ENCODE measurements around the gene TFRC.
"Not testable (repeated sequence)": the region's sequence is repeated elsewhere in the genome, so short reads cannot be mapped to it uniquely, and the experiment has no call there.

TFRC gene

DNA sequence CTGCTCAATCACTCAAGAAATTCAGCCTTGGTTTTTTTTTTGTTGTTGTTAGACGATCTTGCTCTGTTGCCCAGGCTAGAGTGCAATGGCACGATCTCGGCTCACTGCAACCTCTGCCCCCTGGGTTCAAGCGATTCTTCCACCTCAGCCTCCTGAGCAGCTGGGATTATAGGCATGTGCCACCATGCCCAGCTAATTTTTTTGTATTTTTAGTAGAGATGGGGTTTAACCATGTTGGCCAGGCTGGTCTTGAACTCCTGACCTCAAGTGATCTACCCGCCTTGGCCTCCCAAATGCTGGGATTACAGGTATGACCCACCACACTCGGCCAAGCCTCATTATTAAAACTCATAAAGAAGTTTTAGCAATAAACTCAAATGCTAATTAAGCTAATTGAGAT is 25.5 kb downstream of the TFRC start:
- not testable (repeated sequence) for H3K9ac ChIP-seq (ENCODE audit: low read length); H2BK120ac ChIP-seq (ENCODE audit: low read depth, low read length); H3K23ac ChIP-seq (ENCODE audit: low read length in 2 of 2); H2BK5ac ChIP-seq (ENCODE audit: low read depth, low read length, poor library complexity, severe bottlenecking); H2AFZ ChIP-seq (ENCODE audit: low read depth, low read length); H3K27me3 ChIP-seq (ENCODE audit: control insufficient read depth in 1 of 2, insufficient read depth in 1 of 2, low read length in 2 of 2); H3K4ac ChIP-seq (ENCODE audit: low read depth in 1 of 2, low read length in 2 of 2); H3K14ac ChIP-seq (ENCODE audit: low read length in 2 of 2); H3K79me1 ChIP-seq (replicated peaks; ENCODE audit: low read length, poor library complexity, severe bottlenecking); H3K4me3 ChIP-seq (ENCODE audit: insufficient read depth in 1 of 2, low read depth in 1 of 2, low read length in 2 of 2); H3K4me1 ChIP-seq (ENCODE audit: control insufficient read depth, insufficient read depth, low read depth, low read length); H3K4me2 ChIP-seq (ENCODE audit: low read length, poor library complexity, severe bottlenecking); H2BK12ac ChIP-seq (ENCODE audit: low read length in 2 of 2); H3K9me3 ChIP-seq (ENCODE audit: control insufficient read depth, low read length); H2BK15ac ChIP-seq (ENCODE audit: low read depth, poor library complexity, severe bottlenecking); H3K27ac ChIP-seq (ENCODE audit: low read length, poor library complexity, severe bottlenecking); H4K91ac ChIP-seq (ENCODE audit: low read length); H3K18ac ChIP-seq (ENCODE audit: low read depth in 1 of 2, low read length in 2 of 2); H4K8ac ChIP-seq (ENCODE audit: low read length); H2AK5ac ChIP-seq (ENCODE audit: low read length, severe bottlenecking); DNase-seq
- WGBS = 100% methylated on average over 4 of the region's 6 CpGs
- peaks cover 46 to 89% of the 10 kb centered on the region in 2 experiments for H3K36me3 ChIP-seq (ENCODE audit: control insufficient read depth in 1 of 2, insufficient read depth in 2 of 2, low read depth in 1 of 2, low read length in 2 of 2)

DNA sequence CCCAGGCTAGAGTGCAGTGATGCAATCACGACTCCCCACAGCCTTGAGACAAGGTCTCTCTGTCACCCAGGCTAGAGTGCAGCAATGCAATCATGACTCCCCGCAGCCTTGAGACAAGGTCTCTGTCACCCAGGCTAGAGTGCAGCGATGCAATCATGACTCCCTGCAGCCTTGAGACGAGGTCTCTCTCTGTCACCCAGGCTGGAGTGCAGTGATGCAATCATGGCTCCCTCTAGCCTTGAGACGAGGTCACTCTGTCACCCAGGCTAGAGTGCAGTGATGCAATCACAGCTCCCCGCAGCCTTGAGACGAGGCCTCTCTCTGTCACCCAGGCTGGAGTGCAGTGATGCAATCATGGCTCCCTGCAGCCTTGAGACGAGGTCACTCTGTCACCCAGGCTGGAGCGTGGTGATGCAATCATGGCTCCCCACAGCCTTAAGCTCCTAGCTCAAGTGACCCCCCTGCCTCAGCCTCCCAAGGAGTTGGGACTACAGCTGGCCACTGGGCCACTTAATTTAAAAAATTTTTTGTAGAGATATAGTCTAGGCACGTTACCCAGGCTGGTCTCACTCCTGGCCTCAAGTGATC is 26.1 kb downstream of the TFRC start:
- no peak overlapping the region for H2AFZ ChIP-seq (ENCODE audit: low read depth, low read length)
- H3K9me3 ChIP-seq (ENCODE audit: control insufficient read depth, low read length) = no peaks in the 10 kb centered on the region
- H3K4ac ChIP-seq (ENCODE audit: low read depth in 1 of 2, low read length in 2 of 2) = no peak overlapping the region
- peaks cover 2% of the 10 kb centered on the region for H3K79me1 ChIP-seq (replicated peaks; ENCODE audit: low read length, poor library complexity, severe bottlenecking)
- WGBS = 86% methylated on average over 10 of the region's 10 CpGs
- no peaks in the 10 kb centered on the region for H3K27me3 ChIP-seq (ENCODE audit: control insufficient read depth in 1 of 2, insufficient read depth in 1 of 2, low read length in 2 of 2)
- peak; percentile 61 for DNase-seq
- H3K4me2 ChIP-seq (ENCODE audit: low read length, poor library complexity, severe bottlenecking) = no peak overlapping the region
- H3K18ac ChIP-seq (ENCODE audit: low read depth in 1 of 2, low read length in 2 of 2) = no peak overlapping the region
- H2BK5ac ChIP-seq (ENCODE audit: low read depth, low read length, poor library complexity, severe bottlenecking) = no peak overlapping the region
- H3K14ac ChIP-seq (ENCODE audit: low read length in 2 of 2) = no peak overlapping the region
- no peak overlapping the region for H3K27ac ChIP-seq (ENCODE audit: low read length, poor library complexity, severe bottlenecking)
- no peak overlapping the region for H2BK120ac ChIP-seq (ENCODE audit: low read depth, low read length)
- H3K23ac ChIP-seq (ENCODE audit: low read length in 2 of 2) = no peak overlapping the region
- no peak overlapping the region for H3K4me3 ChIP-seq (ENCODE audit: insufficient read depth in 1 of 2, low read depth in 1 of 2, low read length in 2 of 2)
- no peak overlapping the region for H2BK12ac ChIP-seq (ENCODE audit: low read length in 2 of 2)
- H4K91ac ChIP-seq (ENCODE audit: low read length) = no peak overlapping the region
- no peak overlapping the region for H2AK5ac ChIP-seq (ENCODE audit: low read length, severe bottlenecking)
- H4K8ac ChIP-seq (ENCODE audit: low read length) = no peak overlapping the region
- H2BK15ac ChIP-seq (ENCODE audit: low read depth, poor library complexity, severe bottlenecking) = no peak overlapping the region
- H3K4me1 ChIP-seq (ENCODE audit: control insufficient read depth, insufficient read depth, low read depth, low read length) = no peaks in the 10 kb centered on the region
- H3K36me3 ChIP-seq (ENCODE audit: control insufficient read depth in 1 of 2, insufficient read depth in 2 of 2, low read depth in 1 of 2, low read length in 2 of 2) = peaks cover 46 to 89% of the 10 kb centered on the region in 2 experiments
- no peak overlapping the region for H3K9ac ChIP-seq (ENCODE audit: low read length)

DNA sequence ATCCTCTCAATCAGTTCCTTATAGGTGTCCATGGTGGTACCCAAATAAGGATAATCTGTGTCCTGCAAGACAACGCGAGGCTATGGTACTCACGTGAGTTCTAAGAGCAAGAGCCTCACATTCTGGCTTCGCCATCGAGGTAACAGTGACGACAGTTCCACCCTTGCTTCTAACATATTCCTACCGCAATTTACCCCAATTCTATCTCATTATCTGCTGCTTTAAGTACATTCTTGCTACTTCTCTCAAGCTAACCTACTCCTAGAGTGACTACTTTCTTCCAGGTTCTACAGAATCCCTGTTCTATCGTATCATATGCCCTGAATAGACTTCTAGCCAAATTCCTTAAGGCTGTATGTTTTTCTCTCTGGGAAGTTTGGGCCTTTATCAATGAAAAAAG is 26.6 kb downstream of the TFRC start:
- Histone ChIP-seq H2BK5ac (ENCODE audit: low read depth, low read length, poor library complexity, severe bottlenecking) (no peak overlapping the region), H4K8ac (ENCODE audit: low read length) (no peak overlapping the region), H3K14ac (ENCODE audit: low read length in 2 of 2) (no peak overlapping the region), H2AK5ac (ENCODE audit: low read length, severe bottlenecking) (no peak overlapping the region), H2BK120ac (ENCODE audit: low read depth, low read length) (no peak overlapping the region), H3K27me3 (ENCODE audit: control insufficient read depth in 1 of 2, insufficient read depth in 1 of 2, low read length in 2 of 2) (no peaks in the 10 kb centered on the region), H3K4me1 (ENCODE audit: control insufficient read depth, insufficient read depth, low read depth, low read length) (no peaks in the 10 kb centered on the region), H3K4ac (ENCODE audit: low read depth in 1 of 2, low read length in 2 of 2) (no peak overlapping the region), H2BK12ac (ENCODE audit: low read length in 2 of 2) (no peak overlapping the region), H3K9ac (ENCODE audit: low read length) (no peak overlapping the region), H3K23ac (ENCODE audit: low read length in 2 of 2) (no peak overlapping the region), H3K27ac (ENCODE audit: low read length, poor library complexity, severe bottlenecking) (no peak overlapping the region), H3K9me3 (ENCODE audit: control insufficient read depth, low read length) (no peaks in the 10 kb centered on the region), H3K4me3 (ENCODE audit: insufficient read depth in 1 of 2, low read depth in 1 of 2, low read length in 2 of 2) (no peak overlapping the region), H3K4me2 (ENCODE audit: low read length, poor library complexity, severe bottlenecking) (no peak overlapping the region), H3K18ac (ENCODE audit: low read depth in 1 of 2, low read length in 2 of 2) (no peak overlapping the region), H4K91ac (ENCODE audit: low read length) (no peak overlapping the region), H3K79me1 (replicated peaks; ENCODE audit: low read length, poor library complexity, severe bottlenecking) (peaks cover 2% of the 10 kb centered on the region), H2BK15ac (ENCODE audit: low read depth, poor library complexity, severe bottlenecking) (no peak overlapping the region), H2AFZ (ENCODE audit: low read depth, low read length) (no peak overlapping the region), H3K36me3 (ENCODE audit: control insufficient read depth in 1 of 2, insufficient read depth in 2 of 2, low read depth in 1 of 2, low read length in 2 of 2) (peaks cover 46 to 91% of the 10 kb centered on the region in 2 experiments)
- DNase-seq = no peak
- WGBS = 95% methylated on average over 8 of the region's 8 CpGs

DNA sequence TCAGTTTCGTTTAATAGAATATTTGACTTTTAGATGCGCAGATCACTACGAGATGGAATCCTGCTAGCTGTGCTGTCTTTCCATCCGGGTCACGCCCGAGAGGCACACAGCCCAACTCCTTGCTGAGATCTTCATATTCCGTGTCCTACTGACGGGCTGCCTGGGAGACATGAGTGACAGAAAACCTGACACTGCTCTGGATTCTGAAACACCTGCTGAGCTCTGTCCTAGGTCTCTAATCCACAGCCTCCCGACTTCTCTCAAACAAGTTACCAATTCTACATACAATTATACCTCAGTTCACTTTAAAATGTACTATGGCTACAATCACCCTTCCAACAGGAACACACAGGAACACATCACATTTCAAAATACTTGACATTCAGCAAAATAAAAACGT is 27.2 kb downstream of the TFRC start:
- no peak overlapping the region for H4K91ac ChIP-seq (ENCODE audit: low read length)
- H3K4me1 ChIP-seq (ENCODE audit: control insufficient read depth, insufficient read depth, low read depth, low read length) = no peaks in the 10 kb centered on the region
- no peak overlapping the region for H4K8ac ChIP-seq (ENCODE audit: low read length)
- H2BK5ac ChIP-seq (ENCODE audit: low read depth, low read length, poor library complexity, severe bottlenecking) = no peak overlapping the region
- no peak overlapping the region for H2BK12ac ChIP-seq (ENCODE audit: low read length in 2 of 2)
- peaks cover 2% of the 10 kb centered on the region for H3K79me1 ChIP-seq (replicated peaks; ENCODE audit: low read length, poor library complexity, severe bottlenecking)
- no peak overlapping the region for H3K27ac ChIP-seq (ENCODE audit: low read length, poor library complexity, severe bottlenecking)
- H3K27me3 ChIP-seq (ENCODE audit: control insufficient read depth in 1 of 2, insufficient read depth in 1 of 2, low read length in 2 of 2) = no peaks in the 10 kb centered on the region
- no peaks in the 10 kb centered on the region for H3K9me3 ChIP-seq (ENCODE audit: control insufficient read depth, low read length)
- no peak overlapping the region for H3K4ac ChIP-seq (ENCODE audit: low read depth in 1 of 2, low read length in 2 of 2)
- no peak for DNase-seq
- no peak overlapping the region for H2AFZ ChIP-seq (ENCODE audit: low read depth, low read length)
- WGBS = 95% methylated on average over 10 of the region's 10 CpGs
- H3K36me3 ChIP-seq (ENCODE audit: control insufficient read depth in 1 of 2, insufficient read depth in 2 of 2, low read depth in 1 of 2, low read length in 2 of 2) = peaks cover 46 to 91% of the 10 kb centered on the region in 2 experiments
- no peak overlapping the region for H3K18ac ChIP-seq (ENCODE audit: low read depth in 1 of 2, low read length in 2 of 2)
- no peak overlapping the region for H3K14ac ChIP-seq (ENCODE audit: low read length in 2 of 2)
- no peak overlapping the region for H2AK5ac ChIP-seq (ENCODE audit: low read length, severe bottlenecking)
- H3K9ac ChIP-seq (ENCODE audit: low read length) = no peak overlapping the region
- H2BK120ac ChIP-seq (ENCODE audit: low read depth, low read length) = no peak overlapping the region
- no peak overlapping the region for H3K4me3 ChIP-seq (ENCODE audit: insufficient read depth in 1 of 2, low read depth in 1 of 2, low read length in 2 of 2)
- no peak overlapping the region for H3K23ac ChIP-seq (ENCODE audit: low read length in 2 of 2)
- H3K4me2 ChIP-seq (ENCODE audit: low read length, poor library complexity, severe bottlenecking) = no peak overlapping the region
- no peak overlapping the region for H2BK15ac ChIP-seq (ENCODE audit: low read depth, poor library complexity, severe bottlenecking)

Measured in mesenchymal stem cell (in vitro differentiated cells and primary cell).